Ovary (tissue), 3 donors: ENCODE results near the gene CASTOR1.

ENCODE experiments used
- POLR2A ChIP-seq: fragments of 450-650 bp; IDR thresholded peaks from one replicate; pipeline ENCODE4 v1.6.1; 2017; ENCODE audit warnings: antibody characterized with exemption, mild to moderate bottlenecking, moderate library complexity
- TF ChIP-seq, protein P1 (sequence below), 3 donors: fragments of 450-650 bp in 2 of 3; fragments of 200-600 bp in 1 of 3; IDR thresholded peaks; one replicate each; pipeline versions ENCODE4 v1.5.1 to v1.8.0; 2016 to 2022; ENCODE audit warnings: antibody characterized with exemption in 3 of 3, mild to moderate bottlenecking in 1 of 3
- donor health status: DM: no; HTN: no; CAD: no.

- no peak for TF ChIP-seq POLR2A
- TF ChIP-seq, protein P1, sequence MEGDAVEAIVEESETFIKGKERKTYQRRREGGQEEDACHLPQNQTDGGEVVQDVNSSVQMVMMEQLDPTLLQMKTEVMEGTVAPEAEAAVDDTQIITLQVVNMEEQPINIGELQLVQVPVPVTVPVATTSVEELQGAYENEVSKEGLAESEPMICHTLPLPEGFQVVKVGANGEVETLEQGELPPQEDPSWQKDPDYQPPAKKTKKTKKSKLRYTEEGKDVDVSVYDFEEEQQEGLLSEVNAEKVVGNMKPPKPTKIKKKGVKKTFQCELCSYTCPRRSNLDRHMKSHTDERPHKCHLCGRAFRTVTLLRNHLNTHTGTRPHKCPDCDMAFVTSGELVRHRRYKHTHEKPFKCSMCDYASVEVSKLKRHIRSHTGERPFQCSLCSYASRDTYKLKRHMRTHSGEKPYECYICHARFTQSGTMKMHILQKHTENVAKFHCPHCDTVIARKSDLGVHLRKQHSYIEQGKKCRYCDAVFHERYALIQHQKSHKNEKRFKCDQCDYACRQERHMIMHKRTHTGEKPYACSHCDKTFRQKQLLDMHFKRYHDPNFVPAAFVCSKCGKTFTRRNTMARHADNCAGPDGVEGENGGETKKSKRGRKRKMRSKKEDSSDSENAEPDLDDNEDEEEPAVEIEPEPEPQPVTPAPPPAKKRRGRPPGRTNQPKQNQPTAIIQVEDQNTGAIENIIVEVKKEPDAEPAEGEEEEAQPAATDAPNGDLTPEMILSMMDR (IDR thresholded peaks at IDR 0.05) = no peak
Observed at GRCh38 chr22:30295576-30295975, 6.3 kb upstream of the CASTOR1 start.
